H1 (cell line): ENCODE measurements around the gene RLN1.
"Not testable (repeated sequence)": the region's sequence is repeated elsewhere in the genome, so short reads cannot be mapped to it uniquely, and the experiment has no call there.

Source experiments
- BACH1 ChIP-seq: IDR thresholded peaks from 2 replicates; pipeline ENCODE4 v1.6.1; 2012; ENCODE audit warnings: low read length, improper control_type of control experiment
- GABPA ChIP-seq: IDR thresholded peaks from 2 replicates; pipeline ENCODE4 v1.6.1; 2011; ENCODE audit warnings: mild to moderate bottlenecking, low read length, moderate library complexity, borderline replicate concordance; ENCODE audit not compliant: insufficient read depth
- KDM5A ChIP-seq: fragments of 200-600 bp; IDR thresholded peaks from 2 replicates; pipeline ENCODE4 v1.7.1; 2012; ENCODE audit warnings: mild to moderate bottlenecking, low read length, inconsistent platforms, mixed read lengths
- POLR2A ChIP-seq, 2 experiments: IDR thresholded peaks; 1 replicate in 1 of 2; 2 replicates in 1 of 2; pipeline ENCODE4 v1.6.1; 2011; ENCODE audit warnings: low read depth in 2 of 2, low read length in 2 of 2, mild to moderate bottlenecking in 2 of 2; ENCODE audit errors: control extremely low read depth in 1 of 2
- SUZ12 ChIP-seq: fragments of 200-600 bp; sonication (generic); IDR thresholded peaks from 2 replicates; pipeline ENCODE4 v1.6.1; 2012; ENCODE audit warnings: mild to moderate bottlenecking, inconsistent platforms, low read length, moderate library complexity, mixed read lengths
- TEAD4 ChIP-seq: IDR thresholded peaks from 2 replicates; pipeline ENCODE4 v1.6.1; 2012; ENCODE audit warnings: low read depth, low read length, inconsistent platforms, mixed read lengths
- TF ChIP-seq, protein P1 (sequence below), 3 experiments: IDR thresholded peaks; 1 replicate in 2 of 3; 2 replicates in 1 of 3; pipeline versions ENCODE4 v1.5.1 to v1.6.1; 2011; ENCODE audit warnings: low read length in 3 of 3, mild to moderate bottlenecking in 3 of 3, inconsistent platforms in 2 of 3, low read depth in 1 of 3, moderate library complexity in 1 of 3; ENCODE audit not compliant: insufficient read depth in 1 of 3; ENCODE audit errors: control extremely low read depth in 1 of 3
- TF ChIP-seq, protein P2 (sequence below): IDR thresholded peaks from 2 replicates; pipeline ENCODE4 v1.6.1; 2012; ENCODE audit warnings: inconsistent platforms

DNA sequence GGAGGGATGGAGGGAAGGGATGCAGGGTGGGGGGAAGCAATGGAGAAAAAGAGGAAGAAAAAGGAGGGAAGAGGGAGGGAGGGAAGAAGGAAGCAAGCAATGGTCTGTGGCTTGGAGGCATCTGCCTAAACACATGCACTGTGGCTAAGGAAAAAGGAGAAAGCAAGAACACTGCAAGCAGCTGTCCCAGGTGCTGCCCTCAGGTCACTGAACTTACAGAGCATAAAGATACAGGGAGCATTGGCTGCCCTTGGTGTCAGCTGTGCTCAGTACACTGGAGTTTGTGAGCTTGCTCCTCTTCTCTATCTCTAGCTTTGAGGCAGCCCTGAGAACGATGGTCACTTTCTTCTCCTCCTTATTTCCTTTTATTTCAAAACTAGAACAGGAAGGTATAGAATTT lies 18.1 kb downstream of the RLN1 start:
- TF ChIP-seq POLR2A (IDR thresholded peaks at IDR 0.05; ENCODE audit: control extremely low read depth in 1 of 2, low read depth in 2 of 2, low read length in 2 of 2); KDM5A; SUZ12; GABPA; TEAD4; BACH1: not testable (repeated sequence)
- TF ChIP-seq, protein P1, sequence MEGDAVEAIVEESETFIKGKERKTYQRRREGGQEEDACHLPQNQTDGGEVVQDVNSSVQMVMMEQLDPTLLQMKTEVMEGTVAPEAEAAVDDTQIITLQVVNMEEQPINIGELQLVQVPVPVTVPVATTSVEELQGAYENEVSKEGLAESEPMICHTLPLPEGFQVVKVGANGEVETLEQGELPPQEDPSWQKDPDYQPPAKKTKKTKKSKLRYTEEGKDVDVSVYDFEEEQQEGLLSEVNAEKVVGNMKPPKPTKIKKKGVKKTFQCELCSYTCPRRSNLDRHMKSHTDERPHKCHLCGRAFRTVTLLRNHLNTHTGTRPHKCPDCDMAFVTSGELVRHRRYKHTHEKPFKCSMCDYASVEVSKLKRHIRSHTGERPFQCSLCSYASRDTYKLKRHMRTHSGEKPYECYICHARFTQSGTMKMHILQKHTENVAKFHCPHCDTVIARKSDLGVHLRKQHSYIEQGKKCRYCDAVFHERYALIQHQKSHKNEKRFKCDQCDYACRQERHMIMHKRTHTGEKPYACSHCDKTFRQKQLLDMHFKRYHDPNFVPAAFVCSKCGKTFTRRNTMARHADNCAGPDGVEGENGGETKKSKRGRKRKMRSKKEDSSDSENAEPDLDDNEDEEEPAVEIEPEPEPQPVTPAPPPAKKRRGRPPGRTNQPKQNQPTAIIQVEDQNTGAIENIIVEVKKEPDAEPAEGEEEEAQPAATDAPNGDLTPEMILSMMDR (IDR thresholded peaks at IDR 0.05; ENCODE audit: control extremely low read depth in 1 of 3, insufficient read depth in 1 of 3, low read depth in 1 of 3, low read length in 3 of 3) = not testable (repeated sequence)
- TF ChIP-seq, protein P2, sequence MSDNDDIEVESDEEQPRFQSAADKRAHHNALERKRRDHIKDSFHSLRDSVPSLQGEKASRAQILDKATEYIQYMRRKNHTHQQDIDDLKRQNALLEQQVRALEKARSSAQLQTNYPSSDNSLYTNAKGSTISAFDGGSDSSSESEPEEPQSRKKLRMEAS = not testable (repeated sequence)
